Astrocyte of the hippocampus (primary cell): ENCODE results near the gene GDF15.
A peak's percentile ranks its signal among the peaks of the same experiment; 100 is the strongest.
"Not testable (repeated sequence)": the region's sequence is repeated elsewhere in the genome, so short reads cannot be mapped to it uniquely, and the experiment has no call there.

Experiments used
- DNase-seq: peaks from one replicate; pipeline ENCODE4 v3.0.0; 2011; ENCODE audit warnings: low read depth, low spot score

Gene GDF15

DNA sequence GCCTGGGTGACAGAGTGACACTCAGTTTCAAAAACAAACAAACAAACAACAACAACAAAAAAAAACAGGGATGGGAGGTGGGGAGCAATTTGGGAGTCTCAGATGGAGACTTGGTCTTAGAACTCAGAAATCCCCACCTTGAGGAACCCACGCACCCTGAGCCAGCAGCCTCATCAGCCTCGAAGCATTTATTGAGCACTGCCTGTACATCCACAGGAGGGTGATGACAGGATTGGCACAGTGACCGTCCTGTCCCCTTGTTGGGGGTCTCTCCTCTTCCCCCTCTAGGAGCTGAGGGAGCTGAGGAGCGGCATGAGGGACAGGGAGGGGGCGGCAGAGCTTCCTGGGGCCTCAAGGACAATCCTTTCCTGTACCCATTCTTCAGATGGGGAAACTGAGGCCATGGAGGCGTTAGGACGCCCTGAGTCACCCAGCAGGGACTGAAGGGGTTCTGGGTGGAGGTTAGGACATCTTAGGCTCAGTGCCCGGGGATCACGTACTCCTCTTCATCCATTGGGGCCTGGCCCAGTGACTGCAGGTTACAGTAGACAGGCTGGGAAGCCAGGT, 5.6 kb downstream of the GDF15 start:
- no peak for DNase-seq

- no peak for DNase-seq
These were observed 6.5 kb downstream of the GDF15 start for GRCh38 chr19:18392417-18392816.

DNA sequence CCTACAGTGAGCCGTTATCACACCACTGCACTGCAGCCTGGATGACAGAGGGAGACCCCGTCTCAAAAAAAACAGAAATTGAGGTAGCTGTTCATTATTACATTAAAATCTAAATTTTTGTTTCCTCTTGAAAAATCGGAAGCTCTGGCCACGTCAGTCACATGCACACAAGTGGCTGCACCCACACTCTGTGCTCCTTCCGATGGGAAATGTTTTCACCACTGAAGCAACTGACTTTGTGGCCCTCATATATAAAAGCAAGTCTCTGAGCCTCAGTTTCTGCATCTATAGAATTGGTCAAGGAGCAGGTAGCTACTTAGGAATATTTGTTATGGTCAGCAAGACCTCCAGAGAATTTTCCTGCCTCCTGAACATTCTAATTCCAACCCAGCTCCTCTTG, 7.0 kb downstream of the GDF15 start:
- no peak for DNase-seq

DNA sequence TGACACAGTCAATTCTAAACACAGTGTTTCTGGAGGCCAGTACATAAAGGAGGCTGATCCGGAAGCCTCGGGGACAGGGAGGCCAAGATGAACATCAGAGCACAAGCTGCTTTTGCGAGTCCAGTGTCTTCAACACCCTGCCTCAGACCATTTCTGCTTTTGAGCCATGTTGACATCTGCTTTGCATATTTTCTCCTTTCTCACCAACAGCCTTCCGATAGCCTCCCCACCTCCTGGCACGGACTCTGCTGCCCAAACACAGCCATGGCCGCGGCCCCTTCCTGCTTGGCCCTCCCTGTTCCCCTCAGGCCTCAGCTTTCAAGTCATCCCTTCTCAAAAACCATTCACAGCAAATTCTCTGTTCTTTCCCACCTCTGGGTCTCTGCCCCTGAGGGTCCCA, 7.9 kb downstream of the GDF15 start:
- DNase-seq: no peak

DNA sequence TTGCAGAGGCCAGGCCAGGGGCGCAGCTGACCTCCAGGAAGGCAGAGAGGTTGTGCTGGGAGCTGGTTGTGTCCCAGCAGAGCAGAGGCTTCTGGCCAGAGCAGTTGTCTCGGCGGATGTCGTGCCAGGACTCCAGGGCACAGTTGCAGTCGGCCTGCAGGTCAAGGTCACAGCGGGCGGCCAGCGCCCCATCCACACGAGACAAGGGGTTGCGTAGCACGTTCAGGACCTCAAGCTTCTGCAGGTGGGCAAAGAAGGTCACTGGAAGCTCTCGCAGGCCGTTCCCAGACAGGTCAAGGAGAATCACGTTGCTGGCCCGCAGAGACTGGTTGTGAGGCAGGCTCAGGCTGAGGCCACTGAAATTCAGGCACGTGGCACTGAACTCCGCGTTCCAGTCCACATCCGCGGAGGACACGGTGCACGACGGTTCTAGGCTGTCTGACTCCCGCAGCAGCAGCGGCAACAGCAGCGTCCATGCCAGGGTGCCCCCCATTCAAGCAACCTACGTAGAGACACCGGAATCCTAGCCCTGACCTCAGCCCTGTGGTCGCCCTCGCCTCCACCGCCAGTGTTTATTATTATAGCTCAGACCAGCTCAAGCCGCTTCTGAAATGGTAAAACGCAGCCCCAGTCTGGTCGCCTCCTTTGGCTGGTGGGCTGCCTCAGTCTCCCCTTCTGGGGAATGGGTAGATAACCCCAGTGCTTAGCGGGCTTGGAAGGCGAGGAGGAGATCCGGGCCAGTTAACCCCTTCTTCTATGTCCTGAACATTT, 10.7 kb downstream of the GDF15 start:
- no peak for DNase-seq

GRCh38 chr19:18397242-18398202, 11.6 kb downstream of the GDF15 start, which contains the start of gene LRRC25:
Gene LRRC25 (minus strand): TSS chr19:18397622. CDS start chr19:18396963, 659 bp downstream.
- no peak for DNase-seq

DNA sequence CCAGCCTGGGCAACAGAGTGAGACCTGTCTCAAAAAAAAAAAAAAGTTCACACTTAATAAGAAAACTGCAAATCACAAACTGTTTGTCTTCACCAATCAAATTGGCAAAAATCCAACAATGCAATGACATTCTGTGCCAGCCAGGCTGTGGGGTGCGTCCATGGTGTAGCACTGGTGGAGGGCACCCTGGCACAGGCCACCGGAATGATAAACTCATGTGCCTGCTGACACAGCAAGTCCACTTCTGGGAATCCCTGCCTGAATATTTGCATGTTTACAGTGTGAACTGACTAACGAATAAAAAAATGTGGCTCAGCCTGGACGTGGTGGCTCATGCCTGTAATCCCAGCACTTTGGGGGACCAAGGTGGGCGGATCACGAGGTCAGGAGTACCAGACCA, 13.1 kb downstream of the GDF15 start:
- peak; percentile 62 for DNase-seq

- peak; percentile 42 for DNase-seq
These were observed 15.7 kb downstream of the GDF15 start for GRCh38 chr19:18401580-18402112.

- not testable (repeated sequence) for DNase-seq
These were observed 16.7 kb downstream of the GDF15 start for GRCh38 chr19:18402455-18403248.

- DNase-seq: not testable (repeated sequence)
These were observed 19.8 kb downstream of the GDF15 start for GRCh38 chr19:18405754-18406153.

GRCh38 chr19:18406749-18407148, 20.8 kb downstream of the GDF15 start:
- DNase-seq: no peak

DNA sequence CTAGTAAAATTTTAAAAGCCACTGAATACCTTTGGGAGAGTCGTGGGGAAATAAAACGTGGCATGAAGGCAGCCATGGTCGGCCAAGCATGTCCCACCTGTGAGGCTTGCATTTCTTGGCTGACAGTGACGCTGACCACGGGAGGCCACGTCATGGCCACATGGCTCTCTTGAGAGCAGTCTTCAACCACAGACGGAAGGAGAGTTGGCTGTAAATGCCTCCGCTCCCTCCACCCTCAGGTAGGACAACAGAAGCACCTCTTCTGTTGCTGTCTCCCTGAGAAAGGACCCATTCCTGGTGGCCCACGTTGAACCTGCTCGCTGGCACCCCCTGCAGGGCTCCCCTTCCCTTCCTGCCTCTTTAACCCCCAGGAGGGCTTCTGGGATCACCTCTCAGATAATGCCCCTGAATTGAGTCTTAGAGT, 22.1 kb downstream of the GDF15 start:
- DNase-seq: no peak

DNA sequence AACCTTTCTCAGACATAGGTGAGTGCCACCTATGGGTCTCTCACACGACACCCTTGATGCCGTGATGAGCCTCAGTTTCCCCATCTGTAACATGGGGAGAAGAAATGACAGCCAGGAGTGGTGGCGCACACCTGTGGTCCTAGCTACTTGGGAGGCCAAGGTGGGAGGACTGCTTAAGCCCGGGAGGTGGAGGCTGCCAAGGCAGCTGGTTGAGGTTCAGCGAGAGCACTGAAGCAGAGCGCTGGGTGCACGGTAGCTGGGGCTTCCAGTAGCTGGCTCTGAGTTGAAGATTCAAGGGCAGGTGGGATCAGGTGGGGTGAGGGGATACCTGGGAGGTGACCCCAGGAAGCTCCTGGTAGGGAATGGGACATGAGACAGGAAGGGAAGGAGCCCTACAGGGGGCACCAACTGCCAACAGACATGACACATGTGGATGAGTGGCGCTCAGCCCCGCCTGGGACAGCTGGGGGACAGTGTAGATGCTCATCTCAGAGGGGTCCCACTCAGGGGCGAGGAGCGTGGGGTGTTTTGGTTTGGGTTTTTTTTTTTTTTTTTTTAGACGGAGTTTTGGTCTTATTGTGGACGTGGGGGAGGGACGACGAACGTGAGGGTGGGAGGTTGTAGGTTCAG, 26.8 kb downstream of the GDF15 start:
- no peak for DNase-seq

DNA sequence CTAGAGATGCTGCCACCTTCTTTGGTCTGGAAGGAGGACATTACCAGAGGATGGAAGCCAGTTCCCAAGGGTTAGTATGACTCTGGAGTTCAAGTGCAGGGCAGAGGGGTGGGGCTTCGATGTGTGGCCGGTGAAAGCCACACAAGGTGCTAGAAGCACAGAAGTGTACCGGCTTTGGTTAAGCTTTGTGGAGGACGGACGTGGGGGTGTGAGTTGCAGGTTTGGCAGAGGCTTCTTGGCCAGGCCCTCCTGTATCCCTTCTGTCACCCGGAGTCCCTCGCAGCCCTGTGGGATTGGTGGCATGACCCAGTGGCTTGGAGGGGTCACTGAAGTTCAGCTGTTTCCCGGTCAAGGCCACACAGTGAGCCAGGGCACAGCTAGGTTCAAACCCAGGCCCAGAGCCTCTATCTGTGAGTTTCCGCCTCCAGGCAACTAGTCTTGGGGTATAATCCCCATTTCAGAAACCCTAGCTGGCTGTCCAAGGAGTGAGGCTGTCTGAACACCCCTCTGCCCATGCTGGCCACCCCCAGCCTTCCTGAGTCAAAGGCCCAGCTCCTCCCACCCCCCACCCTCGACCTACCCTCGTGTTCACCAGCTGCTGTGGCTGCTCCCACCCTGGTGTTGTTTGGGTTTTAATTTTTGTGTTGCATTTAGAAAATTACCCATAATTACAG, 28.7 kb downstream of the GDF15 start:
- DNase-seq: peak; percentile 54

DNA sequence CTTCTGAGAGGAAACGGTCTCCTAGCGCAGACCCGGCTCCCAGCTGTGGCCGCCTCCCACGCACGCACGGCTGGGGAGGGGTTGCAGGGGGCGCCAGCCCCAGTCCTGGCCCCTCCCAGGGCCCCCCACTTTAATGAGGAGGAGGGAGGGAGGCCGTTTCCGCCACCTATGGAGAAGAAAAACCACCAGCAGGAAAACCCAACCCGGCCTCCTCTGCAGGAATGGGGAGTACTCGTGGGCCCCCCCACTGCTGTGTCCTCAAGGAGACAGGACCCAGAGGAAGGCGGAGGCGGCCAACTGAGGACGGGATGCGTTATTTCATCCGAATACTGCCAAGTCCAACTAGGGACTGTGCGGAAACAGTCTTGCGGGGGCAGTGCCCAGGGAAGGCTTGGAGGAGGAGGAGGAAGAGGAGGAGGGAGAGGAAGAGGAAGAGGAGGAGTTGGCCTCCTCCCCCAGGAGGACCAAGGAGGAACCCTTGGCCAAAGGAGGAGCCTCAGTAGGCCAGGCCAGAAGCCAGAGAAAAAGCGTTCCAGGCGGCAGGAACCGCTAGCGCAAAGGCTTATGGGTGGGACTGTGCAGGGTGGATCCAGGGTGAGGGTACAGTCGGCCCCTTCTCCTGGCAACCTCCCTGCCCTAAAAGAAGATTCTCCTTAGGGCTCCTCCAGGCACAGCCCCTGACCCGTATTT, 29.4 kb downstream of the GDF15 start:
- peak; percentile 10 for DNase-seq

DNA sequence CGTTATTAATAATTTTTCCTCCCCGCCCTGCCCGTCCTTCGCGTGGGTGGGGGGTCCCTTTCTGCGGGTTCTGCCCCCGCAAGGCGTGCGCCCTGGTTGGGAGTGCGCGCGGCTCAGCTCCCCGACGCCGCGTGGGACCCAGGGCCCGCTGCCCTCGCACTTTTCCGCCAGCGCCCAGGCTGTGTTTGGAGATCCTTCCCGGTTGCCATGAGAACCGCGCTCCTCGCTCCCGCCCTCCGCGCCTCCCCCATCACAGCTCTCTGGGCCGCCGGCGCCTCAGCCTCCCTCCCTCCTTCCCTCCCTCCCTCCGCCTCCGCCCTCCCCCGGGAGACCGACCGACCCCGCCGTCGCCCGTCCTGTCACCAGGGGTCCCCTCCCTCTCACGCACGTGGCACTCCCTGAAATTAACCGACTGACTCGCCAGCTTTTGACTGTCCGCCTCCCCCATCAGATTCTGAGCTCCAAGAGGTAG, 30.9 kb downstream of the GDF15 start:
- peak; percentile 93 for DNase-seq

DNA sequence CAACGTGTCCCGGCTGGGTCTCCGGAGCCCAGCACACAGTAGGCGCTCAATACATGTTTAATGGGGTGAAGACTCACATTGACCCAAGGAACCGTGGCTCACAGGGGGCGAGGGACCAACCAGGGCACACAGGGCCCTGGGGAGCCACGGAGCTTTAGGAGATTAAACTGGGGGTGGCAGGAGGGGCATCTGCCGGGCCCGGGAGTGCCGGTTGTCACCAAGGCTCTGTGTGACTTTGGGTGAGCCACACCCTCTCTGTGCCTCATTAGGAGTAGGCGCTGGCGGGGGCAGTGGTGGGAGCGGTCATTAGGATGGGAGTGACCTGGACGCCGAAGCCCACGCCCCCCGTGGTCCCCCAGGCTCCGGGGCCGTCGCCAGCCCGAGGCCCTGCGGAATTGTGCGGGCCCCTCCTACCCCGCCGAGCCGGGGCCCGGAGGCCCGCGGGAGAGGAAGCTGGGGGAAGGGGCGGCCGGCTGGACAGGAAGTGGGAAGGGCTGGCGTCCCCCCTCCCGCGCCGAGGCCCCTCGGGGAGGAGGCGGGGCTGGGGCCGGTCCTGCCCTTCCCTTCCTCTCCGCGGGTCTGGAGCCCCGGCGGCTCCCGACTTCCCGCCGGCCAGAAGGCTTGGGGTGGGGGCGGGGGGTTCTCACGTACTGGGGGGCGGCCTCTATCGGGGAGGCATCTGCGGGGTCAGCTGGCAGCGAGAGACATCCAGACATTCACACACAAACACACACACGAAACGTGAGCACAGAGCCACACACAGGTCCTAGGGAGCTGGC, 31.5 kb downstream of the GDF15 start:
- DNase-seq: peak; percentile 88

DNA sequence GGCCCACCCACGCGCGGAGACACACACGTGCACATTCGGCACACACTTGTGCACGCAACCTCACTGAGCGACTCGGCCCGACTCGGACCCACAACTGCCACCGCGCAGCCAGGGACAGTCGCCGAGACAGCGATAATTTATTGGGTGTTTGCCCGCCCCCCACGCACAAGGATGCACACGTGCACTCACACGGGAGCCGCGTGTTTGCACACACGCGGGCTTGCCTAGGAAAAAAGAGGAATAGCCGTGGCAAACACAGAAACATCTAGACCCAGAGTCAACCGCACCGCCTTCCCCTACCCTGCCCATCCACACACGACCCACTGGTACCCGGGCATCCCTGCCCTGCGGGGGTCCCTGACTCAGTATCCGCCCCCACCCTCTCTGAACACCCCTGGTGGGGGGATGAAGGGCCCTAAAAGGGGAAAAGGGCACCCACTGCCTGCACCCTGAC, 32.1 kb downstream of the GDF15 start:
- DNase-seq: peak; percentile 35
